H9 (cell line): ENCODE measurements around the gene ZNF668. TPM values are rescaled to one million over a fixed set of nuclear protein-coding genes. Genes with fewer than 3 reads are reported as not detected.

Experiments used
- DNase-seq: peaks from one replicate; pipeline ENCODE4 v3.0.0-alpha.2; 2017
- H2AFZ ChIP-seq: one replicate; pipeline ENCODE4 v1.6.1; 2013; ENCODE audit warnings: mild to moderate bottlenecking, low read length, control low read depth, moderate library complexity
- H2AK5ac ChIP-seq: 2 replicates; pipeline ENCODE4 v1.6.1; 2013; ENCODE audit warnings: low read length, control low read depth, mixed read lengths; ENCODE audit not compliant: insufficient read length
- H2BK120ac ChIP-seq: one replicate; pipeline ENCODE4 v1.6.1; 2013; ENCODE audit warnings: low read depth, mild to moderate bottlenecking, low read length, control low read depth, inconsistent platforms; ENCODE audit not compliant: poor library complexity, severe bottlenecking
- H2BK12ac ChIP-seq: 2 replicates; pipeline ENCODE4 v1.6.1; 2013; ENCODE audit warnings: low read length, control low read depth, mixed read lengths, low read depth; ENCODE audit not compliant: insufficient read length
- H2BK15ac ChIP-seq: 2 replicates; pipeline ENCODE4 v1.6.1; 2013; ENCODE audit warnings: low read depth, low read length, control low read depth
- H2BK20ac ChIP-seq: one replicate; pipeline ENCODE4 v1.6.1; 2013; ENCODE audit warnings: low read depth, mild to moderate bottlenecking, low read length, control low read depth, inconsistent platforms; ENCODE audit not compliant: poor library complexity, severe bottlenecking
- H2BK5ac ChIP-seq: 2 replicates; pipeline ENCODE4 v1.6.1; 2013; ENCODE audit warnings: low read length, control low read depth, mixed read lengths; ENCODE audit not compliant: insufficient read length
- H3K14ac ChIP-seq: 2 replicates; pipeline ENCODE4 v1.6.1; 2013; ENCODE audit warnings: low read length, control low read depth; ENCODE audit not compliant: insufficient read depth
- H3K18ac ChIP-seq: 2 replicates; pipeline ENCODE4 v1.6.1; 2013; ENCODE audit warnings: low read depth, mild to moderate bottlenecking, mixed read lengths, low read length, control low read depth; ENCODE audit not compliant: insufficient read length
- H3K23ac ChIP-seq: 2 replicates; pipeline ENCODE4 v1.6.1; 2013; ENCODE audit warnings: low read length, control low read depth, mixed read lengths, low read depth; ENCODE audit not compliant: insufficient read length
- H3K23me2 ChIP-seq: 2 replicates; pipeline ENCODE4 v1.6.1; 2013; ENCODE audit warnings: low read depth, mild to moderate bottlenecking, mixed read lengths, low read length, control low read depth; ENCODE audit not compliant: insufficient read length, poor library complexity, severe bottlenecking
- H3K27ac ChIP-seq: 2 replicates; pipeline ENCODE4 v1.5.1; 2013; ENCODE audit warnings: low read length, control low read depth, mixed read lengths, low read depth; ENCODE audit not compliant: insufficient read length
- H3K27me3 ChIP-seq: 2 replicates; pipeline ENCODE4 v1.6.1; 2013; ENCODE audit warnings: low read length, control low read depth, inconsistent platforms; ENCODE audit not compliant: insufficient read depth
- H3K4ac ChIP-seq: 2 replicates; pipeline ENCODE4 v1.6.1; 2013; ENCODE audit warnings: low read depth, mild to moderate bottlenecking, control low read depth, inconsistent platforms, low read length, moderate library complexity
- H3K4me1 ChIP-seq: 2 replicates; pipeline ENCODE4 v1.6.1; 2013; ENCODE audit warnings: low read length, control low read depth, inconsistent platforms; ENCODE audit not compliant: insufficient read depth
- H3K4me2 ChIP-seq: 2 replicates; pipeline ENCODE4 v1.6.1; 2013; ENCODE audit warnings: low read length, control low read depth, mixed read lengths; ENCODE audit not compliant: insufficient read length, insufficient read depth
- H3K56ac ChIP-seq: 2 replicates; pipeline ENCODE4 v1.6.1; 2013; ENCODE audit warnings: low read depth, mild to moderate bottlenecking, mixed read lengths, low read length, control low read depth; ENCODE audit not compliant: insufficient read length
- H3K79me1 ChIP-seq: 2 replicates; pipeline ENCODE4 v1.6.1; 2013; ENCODE audit warnings: low read depth, mild to moderate bottlenecking, moderate library complexity, low read length, control low read depth, inconsistent platforms; ENCODE audit not compliant: insufficient read depth, poor library complexity, severe bottlenecking
- H3K79me2 ChIP-seq: 2 replicates; pipeline ENCODE4 v1.6.1; 2013; ENCODE audit warnings: low read length, control low read depth, inconsistent platforms; ENCODE audit not compliant: insufficient read depth
- H3K9ac ChIP-seq: 2 replicates; pipeline ENCODE4 v1.6.1; 2013; ENCODE audit warnings: low read length, control low read depth, mixed read lengths; ENCODE audit not compliant: insufficient read length; ENCODE audit errors: extremely low read depth
- H3K9me3 ChIP-seq: one replicate; pipeline ENCODE4 v1.6.1; 2013; ENCODE audit warnings: low read depth, low read length, inconsistent platforms; ENCODE audit not compliant: control insufficient read depth
- H3T11ph ChIP-seq: one replicate; pipeline ENCODE4 v1.6.1; 2013; ENCODE audit warnings: mild to moderate bottlenecking, low read length, control low read depth, inconsistent platforms
- H4K20me1 ChIP-seq: one replicate; pipeline ENCODE4 v1.6.1; 2013; ENCODE audit not compliant: control insufficient read depth, insufficient read length, insufficient read depth
- H4K5ac ChIP-seq: 2 replicates; pipeline ENCODE4 v1.6.1; 2013; ENCODE audit warnings: low read depth, mild to moderate bottlenecking, mixed read lengths, low read length, control low read depth; ENCODE audit not compliant: insufficient read length
- H4K8ac ChIP-seq: replicated peaks from 2 replicates; pipeline ENCODE4 v1.6.1; 2013; ENCODE audit warnings: low read length, control low read depth, mixed read lengths, low read depth; ENCODE audit not compliant: insufficient read length
- H4K91ac ChIP-seq: 2 replicates; pipeline ENCODE4 v1.6.1; 2013; ENCODE audit warnings: low read depth, mild to moderate bottlenecking, moderate library complexity, mixed read lengths, low read length, control low read depth; ENCODE audit not compliant: insufficient read length
- H3K27ac Mint-ChIP-seq, 3 experiments: 2 replicates in 2 of 3; 3 replicates in 1 of 3; pipeline ENCODE4 v1.8.0; 2020 to 2021; ENCODE audit warnings: mixed read lengths in 3 of 3, mild to moderate bottlenecking in 1 of 3, moderate library complexity in 1 of 3
- H3K27me3 Mint-ChIP-seq: 2 replicates; pipeline ENCODE4 v1.8.0; 2021; ENCODE audit warnings: low read depth, mild to moderate bottlenecking, moderate library complexity, mixed read lengths
- H3K36me3 Mint-ChIP-seq, 3 experiments: 2 replicates in 2 of 3; 3 replicates in 1 of 3; pipeline ENCODE4 v1.8.0; 2020 to 2021; ENCODE audit warnings: low read depth in 3 of 3, mixed read lengths in 3 of 3; ENCODE audit not compliant: insufficient read depth in 1 of 3
- H3K4me1 Mint-ChIP-seq, 2 experiments: 2 replicates each; pipeline ENCODE4 v1.8.0; 2020; ENCODE audit warnings: mixed read lengths in 2 of 2
- H3K4me3 Mint-ChIP-seq, 2 experiments: 2 replicates in 1 of 2; 3 replicates in 1 of 2; pipeline ENCODE4 v1.8.0; 2020 to 2021; ENCODE audit warnings: mild to moderate bottlenecking in 2 of 2, mixed read lengths in 2 of 2, moderate library complexity in 1 of 2
- H3K9me3 Mint-ChIP-seq, 2 experiments: 2 replicates in 1 of 2; 3 replicates in 1 of 2; pipeline ENCODE4 v1.8.0; 2020; ENCODE audit warnings: mild to moderate bottlenecking in 2 of 2, mixed read lengths in 2 of 2, moderate library complexity in 1 of 2
- WGBS: extraction: QIAGEN DNeasy Blood & Tissue Kit; methylation state at CpG from one replicate; pipeline ENCODE4 v1.1.7; 2013; ENCODE audit warnings: missing lambda C conversion rate, low lambda C conversion rate, mixed read lengths; ENCODE audit not compliant: insufficient read length; ENCODE audit errors: extremely low coverage; 5-methylcytosine and 5-hydroxymethylcytosine counted together
- total RNA-seq: library from RNA; stranded (reverse); gene quantifications from 2 replicates; pipeline ENCODE4 v1.2.1, GENCODE V29; 2021
- TF ChIP-seq, protein P1 (sequence below): fragments of 200-600 bp; sonication (generic); conservative IDR thresholded peaks from 3 replicates; pipeline ENCODE4 v1.8.0; 2021; ENCODE audit warnings: antibody characterized with exemption, mild to moderate bottlenecking

ZNF668 gene
- total RNA-seq, 1 experiment from 2014 or later = 18.6 TPM

GRCh38 chr16:31094424-31095120 lies 20.5 kb upstream of the ZNF668 start, which contains the start of gene VKORC1:
Gene VKORC1, minus strand, starts transcription at chr16:31094797. Its CDS starts 68 bp downstream, at chr16:31094729.
- TF ChIP-seq, protein P1, sequence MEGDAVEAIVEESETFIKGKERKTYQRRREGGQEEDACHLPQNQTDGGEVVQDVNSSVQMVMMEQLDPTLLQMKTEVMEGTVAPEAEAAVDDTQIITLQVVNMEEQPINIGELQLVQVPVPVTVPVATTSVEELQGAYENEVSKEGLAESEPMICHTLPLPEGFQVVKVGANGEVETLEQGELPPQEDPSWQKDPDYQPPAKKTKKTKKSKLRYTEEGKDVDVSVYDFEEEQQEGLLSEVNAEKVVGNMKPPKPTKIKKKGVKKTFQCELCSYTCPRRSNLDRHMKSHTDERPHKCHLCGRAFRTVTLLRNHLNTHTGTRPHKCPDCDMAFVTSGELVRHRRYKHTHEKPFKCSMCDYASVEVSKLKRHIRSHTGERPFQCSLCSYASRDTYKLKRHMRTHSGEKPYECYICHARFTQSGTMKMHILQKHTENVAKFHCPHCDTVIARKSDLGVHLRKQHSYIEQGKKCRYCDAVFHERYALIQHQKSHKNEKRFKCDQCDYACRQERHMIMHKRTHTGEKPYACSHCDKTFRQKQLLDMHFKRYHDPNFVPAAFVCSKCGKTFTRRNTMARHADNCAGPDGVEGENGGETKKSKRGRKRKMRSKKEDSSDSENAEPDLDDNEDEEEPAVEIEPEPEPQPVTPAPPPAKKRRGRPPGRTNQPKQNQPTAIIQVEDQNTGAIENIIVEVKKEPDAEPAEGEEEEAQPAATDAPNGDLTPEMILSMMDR = no peak
- peak within 1 kb of the TSS; percentile 32 for H3K14ac ChIP-seq
- H3K23me2 ChIP-seq = peaks cover 11% of the 10 kb centered on the region
- peaks cover 2% of the 10 kb centered on the region; the same call in 1 of the 2 replicates for H3K4me1 ChIP-seq
- H3K9me3 Mint-ChIP-seq = no peaks in the 10 kb centered on the region; a peak in 1 of 5 replicates
- H3K79me2 ChIP-seq = peaks cover 2% of the 10 kb centered on the region; the same call in 1 of the 2 replicates
- DNase-seq = peak; percentile 98
- no peak within 1 kb of the TSS for H3K18ac ChIP-seq
- H2BK15ac ChIP-seq = no peak within 1 kb of the TSS
- H4K8ac ChIP-seq = no peak within 1 kb of the TSS
- H3K27me3 ChIP-seq = no peaks in the 10 kb centered on the region
- H4K5ac ChIP-seq = no peak within 1 kb of the TSS
- no peaks in the 10 kb centered on the region for H3K9me3 ChIP-seq
- H2BK120ac ChIP-seq = no peak within 1 kb of the TSS
- peak within 1 kb of the TSS; percentile 76 for H3K9ac ChIP-seq
- H2AFZ ChIP-seq = peak within 1 kb of the TSS; percentile 66
- no peak within 1 kb of the TSS for H3K4ac ChIP-seq
- H3K27ac ChIP-seq = no peak within 1 kb of the TSS
- peak within 1 kb of the TSS; percentile 92 to 99 for H3K4me3 Mint-ChIP-seq
- no peak within 1 kb of the TSS for H2AK5ac ChIP-seq
- peaks cover 5 to 21% (median 20%) of the 10 kb centered on the region in 3 experiments; a peak in 6 of 7 replicates for H3K36me3 Mint-ChIP-seq
- peaks cover 2% of the 10 kb centered on the region for H3K27me3 Mint-ChIP-seq
- peaks cover 2% of the 10 kb centered on the region for H3K79me1 ChIP-seq
- peaks cover 9 to 15% of the 10 kb centered on the region in 2 experiments for H3K4me1 Mint-ChIP-seq
- H2BK20ac ChIP-seq = no peak within 1 kb of the TSS
- peak within 1 kb of the TSS; percentile 44 to 94 (median 94); a peak in 6 of 7 replicates for H3K27ac Mint-ChIP-seq
- H4K20me1 ChIP-seq = peaks cover 3% of the 10 kb centered on the region
- H2BK12ac ChIP-seq = no peak within 1 kb of the TSS
- H2BK5ac ChIP-seq = no peak within 1 kb of the TSS
- H3K56ac ChIP-seq = no peak within 1 kb of the TSS
- H3K4me2 ChIP-seq = peak within 1 kb of the TSS; percentile 80
- WGBS = no CpG with 5 or more reads among the region's 69 CpGs
- no peak within 1 kb of the TSS for H3K23ac ChIP-seq
- no peak within 1 kb of the TSS for H3T11ph ChIP-seq
- no peak within 1 kb of the TSS for H4K91ac ChIP-seq
